ENCODE results near the gene TPBGL.

Gene TPBGL

DNA sequence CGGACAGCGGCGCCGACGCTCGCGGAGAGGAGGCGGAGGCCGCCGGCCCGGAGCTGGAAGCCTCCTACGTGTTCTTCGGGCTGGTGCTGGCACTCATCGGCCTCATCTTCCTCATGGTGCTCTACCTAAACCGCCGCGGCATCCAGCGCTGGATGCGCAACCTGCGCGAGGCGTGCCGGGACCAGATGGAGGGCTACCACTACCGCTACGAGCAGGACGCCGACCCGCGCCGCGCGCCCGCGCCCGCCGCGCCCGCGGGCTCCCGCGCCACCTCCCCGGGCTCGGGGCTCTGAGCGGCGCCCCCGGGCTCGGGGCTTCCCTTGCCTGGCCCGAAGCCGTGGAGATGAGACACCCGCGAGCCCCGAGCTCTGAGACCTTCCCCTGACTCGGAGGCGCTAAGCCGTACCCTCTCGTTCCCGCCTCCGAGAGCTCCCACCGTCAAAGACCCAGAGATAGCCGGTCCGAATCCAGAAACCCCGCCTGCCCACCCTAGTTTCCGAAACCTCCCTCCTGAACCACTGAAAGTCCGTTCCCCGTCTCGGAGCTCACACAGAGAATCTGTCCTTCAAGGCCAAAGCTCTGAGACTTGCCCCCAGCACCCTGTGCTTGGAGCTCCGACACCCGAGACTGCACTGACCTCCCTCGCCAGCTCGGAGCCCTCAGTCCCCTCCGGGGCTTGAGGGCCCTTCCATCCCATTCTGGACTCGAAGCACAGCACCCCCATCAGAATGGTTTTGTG lies 1.5 kb downstream of the TPBGL start:
- no peaks in the 10 kb centered on the region for H3K9me3 ChIP-seq (ENCODE audit: control insufficient read depth, low read length)
- H3K27me3 ChIP-seq (ENCODE audit: control insufficient read depth, insufficient read depth, low read length): peaks cover 55% of the 10 kb centered on the region
- no peak overlapping the region for H3K4me3 ChIP-seq (ENCODE audit: low read length)
- no peaks in the 10 kb centered on the region for H3K36me3 ChIP-seq (ENCODE audit: control insufficient read depth, insufficient read depth, low read length)
- no peaks in the 10 kb centered on the region for H3K4me1 ChIP-seq (ENCODE audit: control insufficient read depth, insufficient read depth, low read length)
- no peak overlapping the region for H3K9ac ChIP-seq (ENCODE audit: low read length)

DNA sequence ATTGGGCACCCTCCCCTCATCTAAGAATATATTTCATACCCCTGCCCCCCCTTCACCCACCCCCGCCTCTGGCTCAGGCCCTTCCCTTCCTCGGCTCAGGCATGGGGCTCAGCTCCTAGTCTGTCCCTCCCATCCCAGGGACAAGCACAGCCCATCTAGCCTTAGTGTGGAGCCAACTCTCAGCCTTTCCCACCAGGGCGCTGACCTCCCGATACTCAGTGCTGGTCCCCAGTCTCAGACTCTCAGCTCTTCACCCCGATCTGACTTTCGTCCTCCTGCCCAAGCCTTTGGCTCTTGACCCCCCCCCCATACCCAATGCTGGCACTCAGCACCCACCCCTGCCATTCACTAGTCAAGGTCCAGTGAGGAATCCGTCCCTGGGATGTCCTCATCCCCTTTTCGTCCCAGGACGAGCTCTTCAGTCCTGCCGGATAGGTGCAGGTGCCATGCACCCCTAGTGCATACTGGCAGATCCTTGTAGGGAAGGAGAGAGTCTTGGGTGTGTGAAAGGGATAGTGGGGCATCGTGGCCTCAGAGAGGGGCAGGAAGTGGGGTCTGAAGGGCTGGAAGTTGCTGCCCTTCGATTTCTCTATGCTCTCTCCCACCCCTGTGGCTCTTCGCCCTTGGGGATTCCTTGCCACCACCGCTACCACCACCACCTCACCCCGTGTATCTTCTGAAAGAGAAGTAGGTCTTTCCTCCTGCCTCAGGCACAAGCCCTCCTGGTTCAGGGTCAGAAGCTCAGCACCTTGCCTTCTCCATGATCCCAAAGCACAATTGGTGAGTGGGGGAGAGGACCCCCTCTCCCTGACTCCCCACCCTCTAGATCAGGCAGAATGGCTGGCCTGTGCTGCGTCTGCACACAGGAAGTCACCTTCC lies 2.4 kb downstream of the TPBGL start:
- Histone ChIP-seq H3K36me3 (ENCODE audit: control insufficient read depth, insufficient read depth, low read length) (no peaks in the 10 kb centered on the region), H3K9ac (ENCODE audit: low read length) (no peak overlapping the region), H3K4me1 (ENCODE audit: control insufficient read depth, insufficient read depth, low read length) (no peaks in the 10 kb centered on the region), H3K27me3 (ENCODE audit: control insufficient read depth, insufficient read depth, low read length) (peaks cover 53% of the 10 kb centered on the region), H3K9me3 (ENCODE audit: control insufficient read depth, low read length) (no peaks in the 10 kb centered on the region), H3K4me3 (ENCODE audit: low read length) (no peak overlapping the region)

DNA sequence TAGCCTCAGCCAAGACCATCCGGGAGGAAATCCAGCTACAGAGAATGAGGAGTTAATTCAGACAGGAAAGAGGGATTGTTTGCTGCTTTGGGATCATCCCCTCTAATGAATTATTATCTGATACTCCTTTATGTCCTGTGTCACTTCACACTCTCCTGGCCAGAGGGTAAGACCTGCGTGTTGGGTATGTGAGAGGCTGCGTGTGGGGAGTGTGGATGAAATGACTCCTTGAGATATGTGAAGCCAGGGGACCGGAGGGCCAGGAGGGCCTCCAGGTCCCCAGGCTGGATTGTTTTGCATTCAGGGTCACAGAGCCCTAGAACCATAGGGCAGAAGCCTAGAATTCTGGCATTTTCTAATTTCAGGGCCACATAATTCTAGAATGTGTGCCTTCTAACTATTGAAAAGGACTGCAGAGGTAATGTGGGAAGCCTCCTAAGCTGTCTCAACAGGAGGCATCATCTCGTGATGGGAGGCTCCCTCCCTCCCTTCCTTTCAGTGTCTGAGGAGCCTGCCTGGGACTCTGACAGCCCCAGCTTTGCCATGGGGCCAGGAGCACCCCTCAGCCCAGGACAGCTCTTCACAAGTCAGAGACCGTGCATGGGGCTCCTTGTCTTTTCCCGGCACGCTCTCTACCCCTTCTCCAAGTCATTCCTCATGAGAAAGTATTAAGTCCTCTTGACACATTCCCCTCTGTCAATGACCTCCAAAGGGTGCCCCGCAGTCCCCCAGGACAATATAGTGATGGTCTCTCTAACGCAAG lies 3.7 kb downstream of the TPBGL start:
- H3K9ac ChIP-seq (ENCODE audit: low read length): no peak overlapping the region
- H3K4me1 ChIP-seq (ENCODE audit: control insufficient read depth, insufficient read depth, low read length): no peaks in the 10 kb centered on the region
- no peak overlapping the region for H3K4me3 ChIP-seq (ENCODE audit: low read length)
- no peaks in the 10 kb centered on the region for H3K36me3 ChIP-seq (ENCODE audit: control insufficient read depth, insufficient read depth, low read length)
- no peaks in the 10 kb centered on the region for H3K9me3 ChIP-seq (ENCODE audit: control insufficient read depth, low read length)
- H3K27me3 ChIP-seq (ENCODE audit: control insufficient read depth, insufficient read depth, low read length): peaks cover 49% of the 10 kb centered on the region

DNA sequence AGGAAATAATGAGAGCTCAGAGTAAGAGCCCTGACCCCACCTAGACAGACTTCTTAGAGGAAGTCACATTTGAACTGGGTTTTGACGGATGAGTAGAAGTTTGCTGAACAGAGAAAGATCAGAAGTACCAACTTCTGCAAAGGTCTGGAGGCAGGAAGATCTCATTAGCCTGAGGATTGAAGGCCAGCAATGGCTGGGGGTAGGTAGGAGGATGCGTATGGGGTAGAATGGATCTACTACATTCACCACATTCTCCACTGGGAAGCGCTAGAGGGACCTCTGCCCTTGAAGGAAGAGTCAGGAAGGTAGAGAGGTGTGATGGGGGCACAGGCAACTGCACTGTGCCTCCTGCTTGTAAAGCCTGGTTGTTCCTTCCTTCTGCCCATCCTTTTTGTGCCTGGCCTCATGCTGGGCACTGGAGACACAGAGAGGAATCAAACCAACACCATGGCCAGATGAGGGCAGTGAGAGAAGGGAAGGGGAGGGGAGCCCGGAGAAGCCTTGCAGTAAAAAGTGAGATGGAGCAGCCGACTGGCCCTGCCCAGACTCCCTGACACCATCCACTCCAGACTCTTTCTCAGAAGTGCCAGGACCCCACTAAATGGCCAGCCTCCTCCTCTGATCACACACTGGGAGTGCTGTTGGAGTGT lies 4.9 kb downstream of the TPBGL start:
- Histone ChIP-seq H3K9ac (ENCODE audit: low read length) (no peak overlapping the region), H3K4me3 (ENCODE audit: low read length) (no peak overlapping the region), H3K9me3 (ENCODE audit: control insufficient read depth, low read length) (no peaks in the 10 kb centered on the region), H3K27me3 (ENCODE audit: control insufficient read depth, insufficient read depth, low read length) (peaks cover 36% of the 10 kb centered on the region), H3K4me1 (ENCODE audit: control insufficient read depth, insufficient read depth, low read length) (no peaks in the 10 kb centered on the region), H3K36me3 (ENCODE audit: control insufficient read depth, insufficient read depth, low read length) (no peaks in the 10 kb centered on the region)

DNA sequence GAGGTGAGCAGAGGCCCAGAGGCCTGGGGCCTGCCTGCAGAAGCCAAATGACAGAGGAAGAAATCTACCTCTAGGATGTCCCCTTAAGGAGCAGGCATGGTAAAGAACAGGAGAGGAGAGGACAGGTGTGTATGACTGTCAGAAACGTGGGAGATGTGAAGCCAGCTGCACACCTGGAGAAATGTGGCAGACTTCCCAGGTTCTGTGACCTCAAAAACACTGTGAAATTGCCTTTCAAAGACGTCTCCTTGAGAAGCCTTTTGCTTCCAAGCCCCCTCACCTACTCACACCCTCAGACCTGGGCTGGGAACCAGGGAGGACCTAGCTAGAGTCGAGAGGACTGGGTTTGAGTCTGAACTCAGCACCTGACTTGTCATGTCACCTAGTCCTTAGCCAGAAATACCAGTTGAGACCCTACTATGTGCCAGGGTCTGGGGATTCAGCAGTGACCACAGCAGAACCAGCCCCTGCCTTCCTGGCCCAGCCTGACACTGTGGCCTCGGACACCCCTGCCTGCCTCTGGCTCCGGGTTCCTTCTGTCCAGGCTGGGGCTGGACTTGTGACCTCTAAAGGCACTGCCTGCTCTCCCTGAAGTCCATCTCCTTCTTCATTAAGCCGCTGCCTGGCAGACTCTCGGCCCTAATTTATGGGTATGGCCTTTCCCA lies 5.6 kb downstream of the TPBGL start:
- Histone ChIP-seq H3K4me3 (ENCODE audit: low read length) (no peak overlapping the region), H3K4me1 (ENCODE audit: control insufficient read depth, insufficient read depth, low read length) (no peaks in the 10 kb centered on the region), H3K36me3 (ENCODE audit: control insufficient read depth, insufficient read depth, low read length) (no peaks in the 10 kb centered on the region), H3K9ac (ENCODE audit: low read length) (no peak overlapping the region), H3K27me3 (ENCODE audit: control insufficient read depth, insufficient read depth, low read length) (peaks cover 30% of the 10 kb centered on the region), H3K9me3 (ENCODE audit: control insufficient read depth, low read length) (no peaks in the 10 kb centered on the region)

DNA sequence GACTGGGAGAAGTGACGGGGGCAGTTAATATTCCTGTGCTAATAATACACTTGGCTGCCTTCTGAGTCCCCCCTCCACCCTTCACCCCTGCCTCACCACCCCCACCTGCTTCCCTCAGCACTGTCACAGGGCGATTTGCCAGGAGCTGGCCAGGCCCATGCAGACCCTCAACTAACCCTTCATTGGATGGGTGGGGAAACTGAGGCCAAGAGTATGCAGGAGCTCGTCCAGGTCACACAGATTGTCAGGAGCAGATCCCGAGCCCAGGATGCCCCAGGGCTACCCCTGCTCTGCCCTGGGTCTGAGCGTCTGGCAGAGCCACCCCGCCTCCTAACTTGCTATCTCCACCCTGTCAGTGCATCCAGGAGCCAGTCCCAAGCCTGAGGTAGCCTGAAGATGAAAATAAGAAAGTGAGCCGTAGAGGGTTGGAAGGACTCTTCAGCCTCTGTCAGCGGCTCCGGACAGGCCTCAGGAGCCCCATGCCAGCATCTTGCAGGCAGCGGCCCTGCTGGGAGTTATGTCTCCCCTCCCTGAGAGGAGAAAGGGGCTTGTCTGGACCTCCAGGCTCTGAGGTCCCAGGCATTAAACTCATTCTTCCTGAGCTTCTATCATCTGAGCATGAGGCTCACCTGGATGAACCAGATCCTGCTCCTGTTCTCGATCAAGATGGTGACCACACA lies 6.2 kb downstream of the TPBGL start:
- Histone ChIP-seq H3K9ac (ENCODE audit: low read length) (no peak overlapping the region), H3K4me1 (ENCODE audit: control insufficient read depth, insufficient read depth, low read length) (no peaks in the 10 kb centered on the region), H3K27me3 (ENCODE audit: control insufficient read depth, insufficient read depth, low read length) (peaks cover 27% of the 10 kb centered on the region), H3K9me3 (ENCODE audit: control insufficient read depth, low read length) (no peaks in the 10 kb centered on the region), H3K4me3 (ENCODE audit: low read length) (no peak overlapping the region), H3K36me3 (ENCODE audit: control insufficient read depth, insufficient read depth, low read length) (no peaks in the 10 kb centered on the region)

DNA sequence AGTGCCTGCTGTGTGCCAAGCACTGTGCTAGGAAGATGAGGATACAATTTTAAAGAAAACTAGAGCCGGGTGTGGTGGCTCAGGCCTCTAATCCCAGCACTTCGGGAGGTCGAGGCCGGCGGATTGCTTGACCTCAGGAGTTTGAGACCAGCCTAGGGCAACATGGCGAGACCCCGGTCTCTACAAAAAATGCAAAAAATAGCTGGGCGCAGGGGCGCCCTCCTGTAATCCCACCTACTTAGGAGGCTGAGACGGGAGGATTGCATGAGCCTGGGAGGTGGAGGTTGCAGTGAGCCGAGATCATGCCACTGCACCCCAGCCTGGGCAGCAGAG lies 8.3 kb downstream of the TPBGL start:
- Histone ChIP-seq H3K36me3 (ENCODE audit: control insufficient read depth, insufficient read depth, low read length) (no peaks in the 10 kb centered on the region), H3K9ac (ENCODE audit: low read length) (no peak overlapping the region), H3K4me1 (ENCODE audit: control insufficient read depth, insufficient read depth, low read length) (no peaks in the 10 kb centered on the region), H3K9me3 (ENCODE audit: control insufficient read depth, low read length) (no peaks in the 10 kb centered on the region), H3K4me3 (ENCODE audit: low read length) (no peak overlapping the region), H3K27me3 (ENCODE audit: control insufficient read depth, insufficient read depth, low read length) (peaks cover 8% of the 10 kb centered on the region)

DNA sequence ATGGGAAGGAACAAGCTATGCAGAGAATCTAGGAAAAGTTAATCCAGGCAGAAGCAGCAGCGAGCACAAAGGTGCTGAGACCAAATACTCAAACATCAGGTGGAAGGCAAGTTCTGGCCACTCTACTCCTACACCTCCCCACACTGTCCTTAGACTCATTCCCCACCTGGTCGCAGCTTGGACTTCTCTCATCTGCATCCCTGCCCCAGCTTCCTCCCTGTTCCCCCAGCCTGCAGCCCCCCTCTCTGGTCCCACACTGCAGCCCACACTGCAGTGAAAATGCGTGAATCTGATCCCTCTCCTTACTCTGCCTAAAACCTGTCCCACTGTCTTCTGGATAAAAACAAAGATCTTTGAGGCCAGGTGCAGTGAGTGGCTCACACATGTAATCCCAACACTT lies 9.1 kb downstream of the TPBGL start:
- no peak overlapping the region for H3K4me3 ChIP-seq (ENCODE audit: low read length)
- H3K9me3 ChIP-seq (ENCODE audit: control insufficient read depth, low read length): no peaks in the 10 kb centered on the region
- no peaks in the 10 kb centered on the region for H3K36me3 ChIP-seq (ENCODE audit: control insufficient read depth, insufficient read depth, low read length)
- peaks cover under 1% of the 10 kb centered on the region for H3K27me3 ChIP-seq (ENCODE audit: control insufficient read depth, insufficient read depth, low read length)
- H3K4me1 ChIP-seq (ENCODE audit: control insufficient read depth, insufficient read depth, low read length): no peaks in the 10 kb centered on the region
- no peak overlapping the region for H3K9ac ChIP-seq (ENCODE audit: low read length)

DNA sequence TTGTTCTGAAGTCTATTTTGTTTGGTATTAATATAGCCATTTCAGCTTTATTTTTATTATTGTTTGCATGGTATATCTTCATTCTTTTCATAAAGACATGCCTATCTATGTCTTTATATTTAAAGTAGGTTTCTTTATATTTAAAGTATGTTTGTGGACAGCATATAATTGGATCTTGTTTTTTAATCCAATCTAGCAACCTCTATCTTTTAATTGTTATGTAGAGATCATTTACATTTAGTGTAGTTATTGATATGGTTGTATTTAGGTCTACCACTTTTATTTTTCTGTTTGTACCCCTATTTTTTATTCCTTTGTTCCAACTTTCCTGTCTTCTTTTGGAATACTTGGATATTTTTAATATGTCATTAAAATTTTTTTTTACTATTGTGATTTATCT lies 13.8 kb downstream of the TPBGL start:
- Histone ChIP-seq H3K36me3 (ENCODE audit: control insufficient read depth, insufficient read depth, low read length) (no peaks in the 10 kb centered on the region), H3K27me3 (ENCODE audit: control insufficient read depth, insufficient read depth, low read length) (peaks cover 4% of the 10 kb centered on the region), H3K4me3 (ENCODE audit: low read length) (no peak overlapping the region), H3K4me1 (ENCODE audit: control insufficient read depth, insufficient read depth, low read length) (no peaks in the 10 kb centered on the region), H3K9me3 (ENCODE audit: control insufficient read depth, low read length) (no peaks in the 10 kb centered on the region), H3K9ac (ENCODE audit: low read length) (no peak overlapping the region)

DNA sequence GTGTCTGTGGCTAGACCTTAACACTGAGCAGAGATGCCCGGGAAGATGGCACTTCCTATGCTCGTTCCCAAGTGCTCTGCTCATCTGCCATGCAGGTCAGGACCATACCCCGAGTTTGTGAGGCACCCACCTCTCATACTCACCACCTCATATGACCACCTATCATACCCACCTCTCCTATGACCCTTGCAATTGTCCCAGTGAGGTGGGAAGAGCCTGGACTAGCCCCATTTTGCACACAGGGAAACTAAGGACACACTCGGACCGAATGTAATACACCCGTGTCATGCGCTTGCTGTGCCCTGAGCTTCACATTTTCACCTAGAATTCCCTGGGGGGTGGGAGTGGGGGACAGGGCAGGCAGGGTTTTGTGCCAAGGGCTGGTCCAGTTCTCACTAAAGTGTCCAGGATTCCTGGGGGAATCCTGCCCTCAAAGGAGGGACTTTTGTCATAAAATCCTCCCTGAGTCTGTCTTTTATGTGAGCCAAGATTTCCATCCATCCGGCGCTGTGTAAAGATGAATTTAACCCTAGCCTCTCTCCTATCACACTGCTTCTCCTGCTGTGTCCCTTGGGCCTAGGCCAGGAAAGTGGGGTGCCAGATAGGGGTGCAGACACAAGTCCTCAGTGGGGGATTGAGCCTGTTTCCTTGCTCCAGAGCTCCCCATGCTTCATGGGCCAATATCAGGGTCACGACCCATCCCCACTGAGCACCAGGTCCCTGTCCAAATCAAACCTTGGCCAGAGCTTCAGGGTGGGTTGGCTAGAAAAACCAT lies 20.0 kb downstream of the TPBGL start:
- H3K36me3 ChIP-seq (ENCODE audit: control insufficient read depth, insufficient read depth, low read length): no peaks in the 10 kb centered on the region
- H3K4me3 ChIP-seq (ENCODE audit: low read length): no peak overlapping the region
- H3K9me3 ChIP-seq (ENCODE audit: control insufficient read depth, low read length): no peaks in the 10 kb centered on the region
- H3K4me1 ChIP-seq (ENCODE audit: control insufficient read depth, insufficient read depth, low read length): no peaks in the 10 kb centered on the region
- no peak overlapping the region for H3K9ac ChIP-seq (ENCODE audit: low read length)
- peaks cover 4% of the 10 kb centered on the region for H3K27me3 ChIP-seq (ENCODE audit: control insufficient read depth, insufficient read depth, low read length)
